Kidney (tissue), 14 donors: ENCODE data around the gene NBR1. TPM values are rescaled to one million over a fixed set of nuclear protein-coding genes. Genes with fewer than 3 reads are reported as not detected.
A peak's percentile ranks its signal among the peaks of the same experiment; 100 is the strongest.

Experiments used
- DNase-seq, 5 donors: peaks; one replicate each; pipeline ENCODE4 v3.0.0-alpha.2; 2013 to 2020
- FAIRE-seq: peaks from 2 replicates; lab custom pipeline; 2012; peaks lifted over from hg19 to GRCh38; lab: Jason Lieb, UNC
- H3K27ac ChIP-seq, 2 donors: one replicate each; pipeline ENCODE4 v1.7.0; 2013; ENCODE audit warnings: low read depth in 2 of 2, low read length in 2 of 2, inconsistent platforms in 1 of 2
- H3K27me3 ChIP-seq: one replicate; pipeline ENCODE4 v1.7.1; 2013; ENCODE audit warnings: low read length, inconsistent platforms; ENCODE audit not compliant: control insufficient read depth, insufficient read depth
- H3K36me3 ChIP-seq, 3 donors: one replicate each; pipeline versions ENCODE4 v1.7.0 to v1.7.1; 2013; ENCODE audit warnings: low read length in 3 of 3, control low read depth in 1 of 3, inconsistent platforms in 1 of 3; ENCODE audit not compliant: insufficient read depth in 3 of 3, control insufficient read depth in 2 of 3
- H3K4me1 ChIP-seq, 3 donors: one replicate each; pipeline versions ENCODE4 v1.7.0 to v1.7.1; 2013; ENCODE audit warnings: low read length in 3 of 3, inconsistent platforms in 1 of 3, low read depth in 1 of 3; ENCODE audit not compliant: control insufficient read depth in 2 of 3, insufficient read depth in 2 of 3
- H3K4me3 ChIP-seq, 3 donors: one replicate each; pipeline versions ENCODE4 v1.7.0 to v1.8.1; 2013; ENCODE audit warnings: low read length in 3 of 3, control low read depth in 1 of 3, inconsistent platforms in 1 of 3
- H3K9ac ChIP-seq, 3 donors: one replicate each; pipeline versions ENCODE4 v1.7.0 to v1.7.1; 2013; ENCODE audit warnings: low read length in 3 of 3, control low read depth in 1 of 3, inconsistent platforms in 1 of 3
- H3K9me3 ChIP-seq, 3 donors: one replicate each; pipeline versions ENCODE4 v1.7.0 to v1.7.1; 2013; ENCODE audit warnings: low read length in 3 of 3, control low read depth in 1 of 3, inconsistent platforms in 1 of 3; ENCODE audit not compliant: control insufficient read depth in 2 of 3, insufficient read depth in 1 of 3
- intact Hi-C: fragments of 100-400 bp; cut with DNase I; formaldehyde crosslinking; loops from one replicate; pipeline ENCODE4 v1.11.1; 2022
- polyA plus RNA-seq: library from polyadenylated mRNA; stranded (reverse); fragments of 350-450 nt; fragmentation: Illumina TruSeq; extraction: RNeasy Lipid Tissue Mini Kit (QIAGEN cat#74804); gene quantifications from one replicate; pipeline ENCODE4 v1.2.3, GENCODE V29; 2014; ENCODE audit warnings: low read depth, low replicate concordance; ENCODE audit not compliant: insufficient read depth
- total RNA-seq: library from RNA; stranded (reverse); fragmentation: NEBNext Ultra II Directional; extraction: Animal tissue kit (Norgen Biotek cat#: 25700); gene quantifications from one replicate; pipeline ENCODE4 v1.2.1, GENCODE V29; 2021
- TF ChIP-seq, protein P1 (sequence below): IDR thresholded peaks from 3 replicates; pipeline ENCODE4 v1.5.1; 2012; ENCODE audit warnings: mild to moderate bottlenecking, moderate library complexity, borderline replicate concordance; ENCODE audit not compliant: insufficient read depth; ENCODE audit errors: extremely low read depth
- donor health status: control.
- donor health status: control.
- donor health status: control.
- donor health status: control.
- donor health status: control.
- donor health status: DM: yes; HTN: yes; CAD: no.
- donor health status: Normal renal cell carcinoma (clear cell type).

NBR1 gene
- total and polyA plus RNA-seq, 2 donors from 2014 or later: 50.4 to 88.9 TPM

DNA sequence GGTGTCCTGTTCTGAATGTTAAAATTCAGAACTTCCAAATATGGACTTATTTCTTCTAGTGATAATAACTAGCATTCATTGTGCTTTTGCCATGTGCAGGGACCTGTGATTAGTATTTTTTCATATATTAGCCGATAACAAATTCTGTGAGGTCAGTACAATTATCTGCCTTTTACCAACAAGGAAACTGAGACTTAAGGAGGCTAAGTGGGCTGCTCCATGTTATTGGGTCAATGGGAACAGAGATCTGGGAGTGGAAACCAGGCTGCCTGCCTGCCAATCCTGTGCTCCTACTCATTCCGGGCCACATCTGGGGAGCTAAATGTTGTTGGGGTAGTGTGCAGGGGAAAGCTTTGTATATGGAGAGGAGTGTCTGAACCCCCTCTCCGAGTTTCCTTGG is 44.3 kb downstream of the NBR1 start:
- TF ChIP-seq, protein P1, sequence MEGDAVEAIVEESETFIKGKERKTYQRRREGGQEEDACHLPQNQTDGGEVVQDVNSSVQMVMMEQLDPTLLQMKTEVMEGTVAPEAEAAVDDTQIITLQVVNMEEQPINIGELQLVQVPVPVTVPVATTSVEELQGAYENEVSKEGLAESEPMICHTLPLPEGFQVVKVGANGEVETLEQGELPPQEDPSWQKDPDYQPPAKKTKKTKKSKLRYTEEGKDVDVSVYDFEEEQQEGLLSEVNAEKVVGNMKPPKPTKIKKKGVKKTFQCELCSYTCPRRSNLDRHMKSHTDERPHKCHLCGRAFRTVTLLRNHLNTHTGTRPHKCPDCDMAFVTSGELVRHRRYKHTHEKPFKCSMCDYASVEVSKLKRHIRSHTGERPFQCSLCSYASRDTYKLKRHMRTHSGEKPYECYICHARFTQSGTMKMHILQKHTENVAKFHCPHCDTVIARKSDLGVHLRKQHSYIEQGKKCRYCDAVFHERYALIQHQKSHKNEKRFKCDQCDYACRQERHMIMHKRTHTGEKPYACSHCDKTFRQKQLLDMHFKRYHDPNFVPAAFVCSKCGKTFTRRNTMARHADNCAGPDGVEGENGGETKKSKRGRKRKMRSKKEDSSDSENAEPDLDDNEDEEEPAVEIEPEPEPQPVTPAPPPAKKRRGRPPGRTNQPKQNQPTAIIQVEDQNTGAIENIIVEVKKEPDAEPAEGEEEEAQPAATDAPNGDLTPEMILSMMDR: no peak
- DNase-seq (no peak), FAIRE-seq (no peak)
- Histone ChIP-seq H3K9me3 (no peaks in the 10 kb centered on the region), H3K9ac (no peak overlapping the region), H3K36me3 (peaks cover 2 to 30% (median 9%) of the 10 kb centered on the region in 3 donors), H3K4me3 (no peak overlapping the region), H3K27ac (peak overlapping the region in 1 of 2 donors; percentile 44), H3K27me3 (no peaks in the 10 kb centered on the region), H3K4me1 (peaks cover 0 to 42% (median 20%) of the 10 kb centered on the region in 3 donors)
- intact Hi-C loops: no loop called here

DNA sequence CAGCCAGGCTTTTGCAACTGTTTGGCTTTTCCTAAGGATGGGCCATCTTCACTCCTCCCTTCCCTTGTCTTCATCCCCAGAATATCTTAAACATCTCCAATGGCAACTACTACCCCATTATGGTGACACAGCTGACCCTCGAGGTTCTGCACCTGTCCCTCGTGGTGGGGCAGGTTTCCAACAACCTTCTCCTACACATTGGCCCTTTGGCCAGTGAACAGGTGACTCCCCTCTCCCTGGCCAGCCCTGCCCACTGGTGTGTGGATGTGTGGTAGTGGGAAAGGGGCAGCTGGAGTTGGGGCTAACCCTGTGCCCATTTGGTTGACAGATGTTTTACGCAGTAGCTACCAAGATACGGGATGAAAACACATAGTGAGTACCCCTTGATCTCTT is 45.4 kb downstream of the NBR1 start:
- no peak overlapping the region for H3K4me3 ChIP-seq
- TF ChIP-seq, protein P1: no peak
- no peaks in the 10 kb centered on the region for H3K27me3 ChIP-seq
- no peak overlapping the region for H3K9ac ChIP-seq
- intact Hi-C loops: no loop called here
- peak overlapping the region; percentile 1 to 44 for H3K27ac ChIP-seq
- H3K36me3 ChIP-seq: peaks cover 2 to 24% (median 9%) of the 10 kb centered on the region in 3 donors
- FAIRE-seq (no peak), DNase-seq (no peak)
- H3K4me1 ChIP-seq: peaks cover 0 to 42% (median 20%) of the 10 kb centered on the region in 3 donors
- no peaks in the 10 kb centered on the region for H3K9me3 ChIP-seq

DNA sequence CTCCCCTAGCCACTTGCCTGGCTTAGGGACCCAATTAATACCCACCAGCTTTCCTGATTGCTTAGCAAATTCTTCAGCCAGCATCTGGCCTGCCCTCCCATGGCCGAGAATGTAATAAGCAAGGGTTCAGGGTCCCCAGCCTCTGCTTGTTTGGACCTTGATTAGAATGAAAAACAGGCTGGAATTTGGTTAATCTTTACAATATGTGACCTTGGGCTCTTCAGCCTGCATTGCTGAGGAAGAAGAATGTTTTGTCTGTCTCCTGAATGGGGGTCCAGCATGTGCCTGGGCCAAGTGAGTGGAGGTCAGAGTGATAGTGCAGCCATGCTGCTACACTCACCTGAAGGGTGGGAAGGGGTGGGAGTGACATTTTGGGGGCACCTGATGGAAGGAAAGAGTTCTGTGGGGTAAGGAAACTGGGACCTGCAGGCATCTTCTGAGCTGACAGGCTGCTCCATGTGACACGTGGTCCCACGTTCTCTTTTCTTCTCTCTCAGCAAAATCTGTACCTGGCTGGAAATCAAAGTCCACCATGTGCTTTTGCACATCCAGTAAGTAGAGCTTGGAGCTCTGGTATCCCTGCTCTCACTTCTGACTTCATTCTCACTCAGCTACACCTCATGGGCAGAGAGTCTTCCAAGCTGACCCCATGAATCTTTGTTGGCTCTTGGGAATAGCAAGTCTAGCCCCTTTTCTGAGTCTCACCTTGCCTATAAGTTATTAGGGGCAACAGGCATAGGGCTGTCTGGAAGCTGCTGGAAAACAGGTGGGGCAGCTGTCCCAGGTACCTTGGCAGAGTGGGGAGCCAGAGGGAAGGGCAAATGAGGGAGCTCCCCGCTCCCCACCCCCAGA is 46.0 kb downstream of the NBR1 start:
- Histone ChIP-seq H3K27me3 (no peaks in the 10 kb centered on the region), H3K36me3 (peaks cover 2 to 24% (median 9%) of the 10 kb centered on the region in 3 donors), H3K4me3 (no peak overlapping the region), H3K27ac (peak overlapping the region; percentile 84 to 90), H3K9me3 (no peaks in the 10 kb centered on the region), H3K9ac (peak overlapping the region in 1 of 3 donors; percentile 5), H3K4me1 (peaks cover 0 to 42% (median 20%) of the 10 kb centered on the region in 3 donors)
- TF ChIP-seq, protein P1: peak; percentile 1
- no peak for FAIRE-seq
- peak in 3 of 5 donors; percentile 26 to 62 (median 29) for DNase-seq
- intact Hi-C loops: no loop called here
